GM12878 (cell line): ENCODE results near the gene PTPRS.

Experiments
- CBX3 ChIP-seq: fragments of 200-600 bp; sonication (generic); IDR thresholded peaks from 2 replicates; pipeline ENCODE4 v1.6.1; 2016; ENCODE audit warnings: low read depth, borderline replicate concordance
- CHD2 ChIP-seq: IDR thresholded peaks from 2 replicates; pipeline ENCODE4 v1.6.1; 2011; ENCODE audit warnings: low read depth, low read length, improper control_type of control experiment, borderline replicate concordance
- EZH2 ChIP-seq: IDR thresholded peaks from 2 replicates; pipeline ENCODE4 v1.6.1; 2012; ENCODE audit warnings: low read depth, mild to moderate bottlenecking, control low read depth, inconsistent platforms, low read length, borderline replicate concordance; ENCODE audit not compliant: control insufficient read depth
- GABPA ChIP-seq: IDR thresholded peaks from 2 replicates; pipeline ENCODE4 v1.6.1; 2014; ENCODE audit warnings: antibody characterized with exemption, low read depth, mild to moderate bottlenecking, inconsistent platforms
- JUND ChIP-seq: IDR thresholded peaks from 2 replicates; pipeline ENCODE4 v1.6.1; 2012; ENCODE audit warnings: low read depth, mild to moderate bottlenecking, low read length, improper control_type of control experiment, moderate library complexity
- TCF12 ChIP-seq: IDR thresholded peaks from 2 replicates; pipeline ENCODE4 v1.6.1; 2011; ENCODE audit warnings: low read depth, mild to moderate bottlenecking, low read length
- TCF3 ChIP-seq: IDR thresholded peaks from 2 replicates; pipeline ENCODE4 v1.6.1; 2012; ENCODE audit warnings: low read depth, mild to moderate bottlenecking, low read length, borderline replicate concordance; ENCODE audit not compliant: insufficient read depth
- TF ChIP-seq, protein P1 (sequence below): fragments of 450-650 bp; IDR thresholded peaks from 2 replicates; pipeline ENCODE4 v1.6.1; 2017; ENCODE audit warnings: mild to moderate bottlenecking, low read depth, inconsistent platforms; ENCODE audit not compliant: poor library complexity, severe bottlenecking
- TF ChIP-seq, protein P2 (sequence below): IDR thresholded peaks from 2 replicates; pipeline ENCODE4 v1.6.1; 2012; ENCODE audit warnings: low read depth, low read length, improper control_type of control experiment
- TF ChIP-seq, protein P3 (sequence below), 3 experiments: IDR thresholded peaks in 2 of 3; conservative IDR thresholded peaks in 1 of 3; 2 replicates each; pipeline ENCODE4 v1.5.1; 2011; ENCODE audit warnings: low read depth in 3 of 3, low read length in 3 of 3, mild to moderate bottlenecking in 3 of 3, control low read depth in 2 of 3, moderate library complexity in 2 of 3, inconsistent platforms in 1 of 3, mixed read lengths in 1 of 3; ENCODE audit not compliant: control insufficient read depth in 2 of 3, insufficient read depth in 1 of 3; ENCODE audit errors: extremely low read depth in 1 of 3
- TF ChIP-seq, protein P4 (sequence below): fragments of 450-650 bp; IDR thresholded peaks from 2 replicates; pipeline ENCODE4 v1.6.1; 2017; ENCODE audit warnings: mild to moderate bottlenecking

DNA sequence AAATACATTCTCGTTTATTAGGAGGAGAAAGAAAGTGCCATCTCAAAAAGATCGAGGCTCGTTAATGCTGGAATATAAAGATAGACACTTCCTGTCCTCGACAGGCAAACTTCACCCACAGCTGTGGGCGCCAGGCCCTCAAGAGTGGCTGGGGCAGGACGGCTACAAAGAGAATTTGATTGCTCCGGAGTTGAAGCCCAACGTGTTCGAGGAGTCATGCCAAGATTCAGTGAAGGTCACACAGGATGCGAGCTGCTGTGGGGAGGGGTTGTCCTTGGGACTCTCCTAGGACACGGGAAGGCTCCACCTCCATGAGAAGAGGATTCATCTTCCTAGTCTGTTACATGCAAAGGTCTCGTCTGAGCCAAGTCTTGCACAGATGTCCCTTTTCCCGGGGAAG, 16.3 kb upstream of the PTPRS start:
- TF ChIP-seq JUND (no peak), TCF12 (no peak), GABPA (no peak), EZH2 (no peak), TCF3 (no peak), CBX3 (no peak), CHD2 (no peak)
- TF ChIP-seq, protein P1, sequence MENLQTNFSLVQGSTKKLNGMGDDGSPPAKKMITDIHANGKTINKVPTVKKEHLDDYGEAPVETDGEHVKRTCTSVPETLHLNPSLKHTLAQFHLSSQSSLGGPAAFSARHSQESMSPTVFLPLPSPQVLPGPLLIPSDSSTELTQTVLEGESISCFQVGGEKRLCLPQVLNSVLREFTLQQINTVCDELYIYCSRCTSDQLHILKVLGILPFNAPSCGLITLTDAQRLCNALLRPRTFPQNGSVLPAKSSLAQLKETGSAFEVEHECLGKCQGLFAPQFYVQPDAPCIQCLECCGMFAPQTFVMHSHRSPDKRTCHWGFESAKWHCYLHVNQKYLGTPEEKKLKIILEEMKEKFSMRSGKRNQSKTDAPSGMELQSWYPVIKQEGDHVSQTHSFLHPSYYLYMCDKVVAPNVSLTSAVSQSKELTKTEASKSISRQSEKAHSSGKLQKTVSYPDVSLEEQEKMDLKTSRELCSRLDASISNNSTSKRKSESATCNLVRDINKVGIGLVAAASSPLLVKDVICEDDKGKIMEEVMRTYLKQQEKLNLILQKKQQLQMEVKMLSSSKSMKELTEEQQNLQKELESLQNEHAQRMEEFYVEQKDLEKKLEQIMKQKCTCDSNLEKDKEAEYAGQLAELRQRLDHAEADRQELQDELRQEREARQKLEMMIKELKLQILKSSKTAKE: no peak
- TF ChIP-seq, protein P2, sequence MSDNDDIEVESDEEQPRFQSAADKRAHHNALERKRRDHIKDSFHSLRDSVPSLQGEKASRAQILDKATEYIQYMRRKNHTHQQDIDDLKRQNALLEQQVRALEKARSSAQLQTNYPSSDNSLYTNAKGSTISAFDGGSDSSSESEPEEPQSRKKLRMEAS: no peak
- TF ChIP-seq, protein P3, sequence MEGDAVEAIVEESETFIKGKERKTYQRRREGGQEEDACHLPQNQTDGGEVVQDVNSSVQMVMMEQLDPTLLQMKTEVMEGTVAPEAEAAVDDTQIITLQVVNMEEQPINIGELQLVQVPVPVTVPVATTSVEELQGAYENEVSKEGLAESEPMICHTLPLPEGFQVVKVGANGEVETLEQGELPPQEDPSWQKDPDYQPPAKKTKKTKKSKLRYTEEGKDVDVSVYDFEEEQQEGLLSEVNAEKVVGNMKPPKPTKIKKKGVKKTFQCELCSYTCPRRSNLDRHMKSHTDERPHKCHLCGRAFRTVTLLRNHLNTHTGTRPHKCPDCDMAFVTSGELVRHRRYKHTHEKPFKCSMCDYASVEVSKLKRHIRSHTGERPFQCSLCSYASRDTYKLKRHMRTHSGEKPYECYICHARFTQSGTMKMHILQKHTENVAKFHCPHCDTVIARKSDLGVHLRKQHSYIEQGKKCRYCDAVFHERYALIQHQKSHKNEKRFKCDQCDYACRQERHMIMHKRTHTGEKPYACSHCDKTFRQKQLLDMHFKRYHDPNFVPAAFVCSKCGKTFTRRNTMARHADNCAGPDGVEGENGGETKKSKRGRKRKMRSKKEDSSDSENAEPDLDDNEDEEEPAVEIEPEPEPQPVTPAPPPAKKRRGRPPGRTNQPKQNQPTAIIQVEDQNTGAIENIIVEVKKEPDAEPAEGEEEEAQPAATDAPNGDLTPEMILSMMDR (IDR thresholded peaks at IDR 0.05 in 2 of 3, conservative IDR thresholded peaks at IDR 0.05 in 1 of 3; ENCODE audit: control insufficient read depth in 2 of 3, extremely low read depth in 1 of 3, insufficient read depth in 1 of 3, low read depth in 3 of 3, low read length in 3 of 3): no peak
- TF ChIP-seq, protein P4, sequence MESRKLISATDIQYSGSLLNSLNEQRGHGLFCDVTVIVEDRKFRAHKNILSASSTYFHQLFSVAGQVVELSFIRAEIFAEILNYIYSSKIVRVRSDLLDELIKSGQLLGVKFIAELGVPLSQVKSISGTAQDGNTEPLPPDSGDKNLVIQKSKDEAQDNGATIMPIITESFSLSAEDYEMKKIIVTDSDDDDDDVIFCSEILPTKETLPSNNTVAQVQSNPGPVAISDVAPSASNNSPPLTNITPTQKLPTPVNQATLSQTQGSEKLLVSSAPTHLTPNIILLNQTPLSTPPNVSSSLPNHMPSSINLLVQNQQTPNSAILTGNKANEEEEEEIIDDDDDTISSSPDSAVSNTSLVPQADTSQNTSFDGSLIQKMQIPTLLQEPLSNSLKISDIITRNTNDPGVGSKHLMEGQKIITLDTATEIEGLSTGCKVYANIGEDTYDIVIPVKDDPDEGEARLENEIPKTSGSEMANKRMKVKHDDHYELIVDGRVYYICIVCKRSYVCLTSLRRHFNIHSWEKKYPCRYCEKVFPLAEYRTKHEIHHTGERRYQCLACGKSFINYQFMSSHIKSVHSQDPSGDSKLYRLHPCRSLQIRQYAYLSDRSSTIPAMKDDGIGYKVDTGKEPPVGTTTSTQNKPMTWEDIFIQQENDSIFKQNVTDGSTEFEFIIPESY: no peak
